H1 (cell line): ENCODE measurements around the gene ZNF511. TPM values are rescaled to one million over a fixed set of nuclear protein-coding genes. Genes with fewer than 3 reads are reported as not detected.

Source experiments
- CREB1 ChIP-seq: IDR thresholded peaks from 2 replicates; pipeline ENCODE4 v1.6.1; 2012; ENCODE audit warnings: inconsistent platforms
- EP300 ChIP-seq, 2 experiments: IDR thresholded peaks; 1 replicate in 1 of 2; 2 replicates in 1 of 2; pipeline ENCODE4 v1.6.1; 2011 to 2012; ENCODE audit warnings: low read depth in 2 of 2, low read length in 2 of 2, mild to moderate bottlenecking in 2 of 2, borderline replicate concordance in 1 of 2, inconsistent platforms in 1 of 2, moderate library complexity in 1 of 2
- YY1 ChIP-seq: IDR thresholded peaks from 2 replicates; pipeline ENCODE4 v1.6.1; 2011; ENCODE audit warnings: low read depth, mild to moderate bottlenecking, low read length
- polyA plus RNA-seq, 7 experiments: library from polyadenylated mRNA; depleted of rRNA in 3 of 7; stranded (reverse) in 5 of 7; unstranded in 2 of 7; fragments of >200 nt in 5 of 7; fragments of 200-250 nt in 2 of 7; gene quantifications; 1 replicate in 5 of 7; 2 replicates in 1 of 7; 4 replicates in 1 of 7; pipeline versions ENCODE4 v1.2.1 to v1.2.3, GENCODE V29; 2011 to 2013; ENCODE audit warnings: missing spikeins in 2 of 7, mixed read lengths in 2 of 7
- total RNA-seq: library from RNA; stranded (reverse); fragmentation: NEBNext Ultra II Directional; extraction: Animal tissue kit (Norgen Biotek cat#: 25700); gene quantifications from 2 replicates; pipeline ENCODE4 v1.2.1, GENCODE V29; 2021

The ZNF511 gene
- total and polyA plus RNA-seq, 2 of the 8 experiments (the other 6 are each of a cell fraction or from before 2014, with no cell fraction given) = 55.4 to 71.7 TPM

- TF ChIP-seq YY1 = no peak
- TF ChIP-seq CREB1 = peak; percentile 88
- TF ChIP-seq EP300 (IDR thresholded peaks at IDR 0.05; ENCODE audit: borderline replicate concordance in 1 of 2, low read depth in 2 of 2, low read length in 2 of 2) = peak in 1 of 2 experiments; percentile 40; a peak in 1 of 3 replicates
Measured at GRCh38 chr10:133308421-133309099, at the start of gene ZNF511, which contains the start of gene TUBGCP2 (continued).
